GM12874 (cell line): Measurements from ENCODE around the gene MPC2.

Experiments
- CTCF ChIP-seq: IDR thresholded peaks from 2 replicates; pipeline ENCODE4 v1.5.1; 2011; ENCODE audit warnings: low read depth, mild to moderate bottlenecking, control low read depth, low read length, moderate library complexity; ENCODE audit not compliant: insufficient read depth

Gene MPC2

GRCh38 chr1:167881069-167881468, 55.8 kb downstream of the MPC2 start:
- TF ChIP-seq CTCF: no peak

GRCh38 chr1:167880580-167881021, 56.3 kb downstream of the MPC2 start:
- no peak for TF ChIP-seq CTCF

- no peak for TF ChIP-seq CTCF
Measured at GRCh38 chr1:167879508-167879907, 57.4 kb downstream of the MPC2 start.

GRCh38 chr1:167878372-167879160, 58.3 kb downstream of the MPC2 start:
- TF ChIP-seq CTCF: peak; percentile 21; the same call in 1 of the 2 replicates

- no peak for TF ChIP-seq CTCF
Measured at GRCh38 chr1:167876597-167877175, 60.2 kb downstream of the MPC2 start.

GRCh38 chr1:167871331-167871730, 65.5 kb downstream of the MPC2 start:
- no peak for TF ChIP-seq CTCF
